ENCODE results near the gene PCDHGB5.
A peak's percentile ranks its signal among the peaks of the same experiment; 100 is the strongest.
"Not testable (repeated sequence)": the region's sequence is repeated elsewhere in the genome, so short reads cannot be mapped to it uniquely, and the experiment has no call there.

PCDHGB5 gene

GRCh38 chr5:141374627-141375026, 23.1 kb upstream of the PCDHGB5 start:
- no peak overlapping the region for H3K14ac ChIP-seq (ENCODE audit: low read length in 2 of 2)
- H2AK5ac ChIP-seq (ENCODE audit: low read length, severe bottlenecking) = no peak overlapping the region
- no peak overlapping the region for H3K4ac ChIP-seq (ENCODE audit: low read depth in 1 of 2, low read length in 2 of 2)
- H3K9ac ChIP-seq (ENCODE audit: low read length) = no peak overlapping the region
- peaks cover 0 to 8% of the 10 kb centered on the region in 2 experiments for H3K36me3 ChIP-seq (ENCODE audit: control insufficient read depth in 1 of 2, insufficient read depth in 2 of 2, low read depth in 1 of 2, low read length in 2 of 2)
- H3K27ac ChIP-seq (ENCODE audit: low read length, poor library complexity, severe bottlenecking) = no peak overlapping the region
- no peak overlapping the region for H2BK120ac ChIP-seq (ENCODE audit: low read depth, low read length)
- H3K4me2 ChIP-seq (ENCODE audit: low read length, poor library complexity, severe bottlenecking) = no peak overlapping the region
- H2BK15ac ChIP-seq (ENCODE audit: low read depth, poor library complexity, severe bottlenecking) = no peak overlapping the region
- H3K23ac ChIP-seq (ENCODE audit: low read length in 2 of 2) = no peak overlapping the region
- no peak overlapping the region for H2AFZ ChIP-seq (ENCODE audit: low read depth, low read length)
- H3K4me3 ChIP-seq (ENCODE audit: insufficient read depth in 1 of 2, low read depth in 1 of 2, low read length in 2 of 2) = peak overlapping the region in 1 of 2 experiments; percentile 75
- peaks cover 60% of the 10 kb centered on the region for H3K9me3 ChIP-seq (ENCODE audit: control insufficient read depth, low read length)
- no peak overlapping the region for H3K18ac ChIP-seq (ENCODE audit: low read depth in 1 of 2, low read length in 2 of 2)
- no peak for DNase-seq
- 91% methylated on average over 14 of the region's 14 CpGs for WGBS
- no peak overlapping the region for H4K8ac ChIP-seq (ENCODE audit: low read length)
- peaks cover 0 to 13% of the 10 kb centered on the region in 2 experiments for H3K27me3 ChIP-seq (ENCODE audit: control insufficient read depth in 1 of 2, insufficient read depth in 1 of 2, low read length in 2 of 2)
- no peak overlapping the region for H2BK5ac ChIP-seq (ENCODE audit: low read depth, low read length, poor library complexity, severe bottlenecking)
- H2BK12ac ChIP-seq (ENCODE audit: low read length in 2 of 2) = no peak overlapping the region
- no peaks in the 10 kb centered on the region for H3K4me1 ChIP-seq (ENCODE audit: control insufficient read depth, insufficient read depth, low read depth, low read length)
- no peaks in the 10 kb centered on the region for H3K79me1 ChIP-seq (replicated peaks; ENCODE audit: low read length, poor library complexity, severe bottlenecking)
- H4K91ac ChIP-seq (ENCODE audit: low read length) = no peak overlapping the region

- H3K4me2 ChIP-seq (ENCODE audit: low read length, poor library complexity, severe bottlenecking); H2BK5ac ChIP-seq (ENCODE audit: low read depth, low read length, poor library complexity, severe bottlenecking); H3K18ac ChIP-seq (ENCODE audit: low read depth in 1 of 2, low read length in 2 of 2); H3K14ac ChIP-seq (ENCODE audit: low read length in 2 of 2); H3K79me1 ChIP-seq (replicated peaks; ENCODE audit: low read length, poor library complexity, severe bottlenecking); H2BK12ac ChIP-seq (ENCODE audit: low read length in 2 of 2); H3K4me1 ChIP-seq (ENCODE audit: control insufficient read depth, insufficient read depth, low read depth, low read length); H2AFZ ChIP-seq (ENCODE audit: low read depth, low read length); DNase-seq; H3K36me3 ChIP-seq (ENCODE audit: control insufficient read depth in 1 of 2, insufficient read depth in 2 of 2, low read depth in 1 of 2, low read length in 2 of 2); H3K4me3 ChIP-seq (ENCODE audit: insufficient read depth in 1 of 2, low read depth in 1 of 2, low read length in 2 of 2); H4K8ac ChIP-seq (ENCODE audit: low read length); H3K9ac ChIP-seq (ENCODE audit: low read length); H2AK5ac ChIP-seq (ENCODE audit: low read length, severe bottlenecking); H2BK15ac ChIP-seq (ENCODE audit: low read depth, poor library complexity, severe bottlenecking); H3K23ac ChIP-seq (ENCODE audit: low read length in 2 of 2); H3K27ac ChIP-seq (ENCODE audit: low read length, poor library complexity, severe bottlenecking); H4K91ac ChIP-seq (ENCODE audit: low read length); H2BK120ac ChIP-seq (ENCODE audit: low read depth, low read length); H3K4ac ChIP-seq (ENCODE audit: low read depth in 1 of 2, low read length in 2 of 2): not testable (repeated sequence)
- peaks cover 0 to 13% of the 10 kb centered on the region in 2 experiments for H3K27me3 ChIP-seq (ENCODE audit: control insufficient read depth in 1 of 2, insufficient read depth in 1 of 2, low read length in 2 of 2)
- WGBS = 94% methylated on average over 35 of the region's 48 CpGs
- peaks cover 57% of the 10 kb centered on the region for H3K9me3 ChIP-seq (ENCODE audit: control insufficient read depth, low read length)
Measured at GRCh38 chr5:141375444-141376155, 22.1 kb upstream of the PCDHGB5 start.

- H3K27ac ChIP-seq (ENCODE audit: low read length, poor library complexity, severe bottlenecking) = no peak within 1 kb of the TSS
- H3K9ac ChIP-seq (ENCODE audit: low read length) = peak within 1 kb of the TSS; percentile 67
- H2BK15ac ChIP-seq (ENCODE audit: low read depth, poor library complexity, severe bottlenecking) = no peak within 1 kb of the TSS
- H2BK5ac ChIP-seq (ENCODE audit: low read depth, low read length, poor library complexity, severe bottlenecking) = no peak within 1 kb of the TSS
- no peaks in the 10 kb centered on the region for H3K36me3 ChIP-seq (ENCODE audit: control insufficient read depth in 1 of 2, insufficient read depth in 2 of 2, low read depth in 1 of 2, low read length in 2 of 2)
- no peak within 1 kb of the TSS for H2BK12ac ChIP-seq (ENCODE audit: low read length in 2 of 2)
- no peak within 1 kb of the TSS for H3K23ac ChIP-seq (ENCODE audit: low read length in 2 of 2)
- H3K14ac ChIP-seq (ENCODE audit: low read length in 2 of 2) = no peak within 1 kb of the TSS
- H3K79me1 ChIP-seq (replicated peaks; ENCODE audit: low read length, poor library complexity, severe bottlenecking) = no peaks in the 10 kb centered on the region
- no peak within 1 kb of the TSS for H2BK120ac ChIP-seq (ENCODE audit: low read depth, low read length)
- no peak within 1 kb of the TSS for H3K4me2 ChIP-seq (ENCODE audit: low read length, poor library complexity, severe bottlenecking)
- no peaks in the 10 kb centered on the region for H3K4me1 ChIP-seq (ENCODE audit: control insufficient read depth, insufficient read depth, low read depth, low read length)
- peaks cover 33% of the 10 kb centered on the region for H3K9me3 ChIP-seq (ENCODE audit: control insufficient read depth, low read length)
- peak within 1 kb of the TSS in 1 of 2 experiments; percentile 77 for H3K4me3 ChIP-seq (ENCODE audit: insufficient read depth in 1 of 2, low read depth in 1 of 2, low read length in 2 of 2)
- H4K91ac ChIP-seq (ENCODE audit: low read length) = no peak within 1 kb of the TSS
- no peak within 1 kb of the TSS for H2AK5ac ChIP-seq (ENCODE audit: low read length, severe bottlenecking)
- no peak within 1 kb of the TSS for H3K18ac ChIP-seq (ENCODE audit: low read depth in 1 of 2, low read length in 2 of 2)
- no peak for DNase-seq
- H4K8ac ChIP-seq (ENCODE audit: low read length) = no peak within 1 kb of the TSS
- WGBS = 95% methylated on average over 37 of the region's 37 CpGs
- H3K27me3 ChIP-seq (ENCODE audit: control insufficient read depth in 1 of 2, insufficient read depth in 1 of 2, low read length in 2 of 2) = no peaks in the 10 kb centered on the region
- no peak within 1 kb of the TSS for H3K4ac ChIP-seq (ENCODE audit: low read depth in 1 of 2, low read length in 2 of 2)
- no peak within 1 kb of the TSS for H2AFZ ChIP-seq (ENCODE audit: low read depth, low read length)
Measured at GRCh38 chr5:141382469-141383294, 15.1 kb upstream of the PCDHGB5 start, which contains the start of gene PCDHGA7. Gene PCDHGA7, plus strand, starts transcription at chr5:141382742. Its CDS starts 158 bp downstream, at chr5:141382900.

- Histone ChIP-seq H3K14ac (ENCODE audit: low read length in 2 of 2) (no peak overlapping the region), H3K4me1 (ENCODE audit: control insufficient read depth, insufficient read depth, low read depth, low read length) (no peaks in the 10 kb centered on the region), H3K9ac (ENCODE audit: low read length) (no peak overlapping the region), H3K79me1 (replicated peaks; ENCODE audit: low read length, poor library complexity, severe bottlenecking) (peaks cover 2% of the 10 kb centered on the region), H4K8ac (ENCODE audit: low read length) (no peak overlapping the region), H2AFZ (ENCODE audit: low read depth, low read length) (no peak overlapping the region), H3K36me3 (ENCODE audit: control insufficient read depth in 1 of 2, insufficient read depth in 2 of 2, low read depth in 1 of 2, low read length in 2 of 2) (no peaks in the 10 kb centered on the region), H3K27ac (ENCODE audit: low read length, poor library complexity, severe bottlenecking) (no peak overlapping the region), H4K91ac (ENCODE audit: low read length) (no peak overlapping the region), H3K4me2 (ENCODE audit: low read length, poor library complexity, severe bottlenecking) (no peak overlapping the region), H3K27me3 (ENCODE audit: control insufficient read depth in 1 of 2, insufficient read depth in 1 of 2, low read length in 2 of 2) (no peaks in the 10 kb centered on the region), H3K23ac (ENCODE audit: low read length in 2 of 2) (no peak overlapping the region), H2BK15ac (ENCODE audit: low read depth, poor library complexity, severe bottlenecking) (no peak overlapping the region), H3K4me3 (ENCODE audit: insufficient read depth in 1 of 2, low read depth in 1 of 2, low read length in 2 of 2) (peak overlapping the region in 1 of 2 experiments; percentile 77), H2BK5ac (ENCODE audit: low read depth, low read length, poor library complexity, severe bottlenecking) (no peak overlapping the region), H2BK120ac (ENCODE audit: low read depth, low read length) (no peak overlapping the region), H3K18ac (ENCODE audit: low read depth in 1 of 2, low read length in 2 of 2) (no peak overlapping the region), H3K4ac (ENCODE audit: low read depth in 1 of 2, low read length in 2 of 2) (no peak overlapping the region), H2BK12ac (ENCODE audit: low read length in 2 of 2) (no peak overlapping the region), H2AK5ac (ENCODE audit: low read length, severe bottlenecking) (no peak overlapping the region), H3K9me3 (ENCODE audit: control insufficient read depth, low read length) (peaks cover 33% of the 10 kb centered on the region)
- no peak for DNase-seq
- WGBS = 96% methylated on average over 20 of the region's 21 CpGs
Measured at GRCh38 chr5:141383345-141383744, 14.4 kb upstream of the PCDHGB5 start.
